ENCODE data around the gene PRKCH. TPM values are rescaled to one million over a fixed set of nuclear protein-coding genes. Genes with fewer than 3 reads are reported as not detected.

Gene PRKCH
- total and polyA plus RNA-seq, 10 of the 15 experiments (the other 5 are each of a cell fraction or from before 2014, with no cell fraction given), result 10.7 to 140 (median 33.2) TPM

DNA sequence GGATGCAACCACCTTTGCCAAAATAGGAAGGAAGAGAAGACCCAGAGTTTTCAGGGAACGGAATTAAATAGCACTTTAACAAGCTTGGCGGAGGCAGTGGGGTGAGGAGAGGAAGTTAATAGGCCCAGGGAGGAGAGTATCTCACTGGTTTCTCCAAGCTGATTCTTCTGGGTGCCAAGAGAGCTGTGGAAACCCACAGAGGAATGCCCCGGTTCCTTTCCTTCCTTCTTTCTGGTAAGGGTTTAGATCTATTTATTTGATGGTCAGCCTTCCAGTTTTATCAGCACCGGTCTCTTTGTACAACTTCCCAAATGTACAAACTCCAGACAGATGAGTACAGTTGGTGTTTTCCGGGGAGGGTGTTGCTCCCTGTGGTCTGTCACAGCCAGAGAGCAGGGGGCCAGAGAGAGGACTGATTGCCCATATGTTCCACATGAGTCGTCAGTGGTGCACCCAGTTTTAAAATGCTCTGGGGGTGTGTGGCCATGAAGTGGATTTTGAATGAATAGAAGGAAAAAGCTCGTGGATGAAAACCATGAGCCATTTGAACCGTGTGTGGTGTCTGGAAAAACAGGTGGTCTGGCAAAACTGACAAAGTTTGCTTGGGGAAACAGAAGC lies 26.6 kb downstream of the PRKCH start:
- Histone ChIP-seq H3K27me3 (replicated peaks in 1 of 2; ENCODE audit: control insufficient read depth in 2 of 2, insufficient read depth in 2 of 2, low read length in 1 of 2) (no peaks in the 10 kb centered on the region), H4K20me1 (ENCODE audit: control insufficient read depth, insufficient read depth) (no peaks in the 10 kb centered on the region), H3K4me3 (peak overlapping the region; percentile 29; the same call in 1 of the 2 replicates), H3K4me2 (ENCODE audit: control insufficient read depth, insufficient read depth) (peak overlapping the region; percentile 66), H3K9me3 (replicated peaks; ENCODE audit: control insufficient read depth, insufficient read depth, low read length) (no peaks in the 10 kb centered on the region; the same call in 2 of the 3 replicates), H3K79me2 (ENCODE audit: control insufficient read depth, insufficient read depth, low read length) (peaks cover 97% of the 10 kb centered on the region), H3K27ac (ENCODE audit: control insufficient read depth, insufficient read depth) (peak overlapping the region; percentile 63), H3K9ac (ENCODE audit: control insufficient read depth, insufficient read depth, low read length) (peak overlapping the region; percentile 20; the same call in 1 of the 2 replicates), H2AFZ (ENCODE audit: control insufficient read depth, low read depth, low read length) (no peak overlapping the region), H3K4me1 (ENCODE audit: control insufficient read depth, insufficient read depth, low read length) (peaks cover 59% of the 10 kb centered on the region), H3K36me3 (ENCODE audit: control insufficient read depth in 2 of 2, insufficient read depth in 2 of 2, low read length in 1 of 2) (peaks cover 0 to 2% of the 10 kb centered on the region in 2 experiments; a peak in 2 of 4 replicates)
- intact Hi-C loops (cut with micrococcal nuclease; ENCODE audit: unreplicated experiment) (no loop called here), in situ Hi-C loops (cut with MboI) (no loop called here)
- ChIA-PET POLR2A (interaction anchor here (0.6 to 8.3 kb wide), 9 partner anchors 10 to 154 kb away, joined by 3 to 74 read pairs (median 4); no protein-coding TSS in a partner anchor), RAD21 (ENCODE audit: unreplicated experiment) (interaction anchor here (1.0 to 2.0 kb wide), 8 partner anchors 13 to 40 kb away, joined by 3 to 13 read pairs (median 5); no protein-coding TSS in a partner anchor), CTCF (interaction anchor here (0.9 to 1.7 kb wide), 7 partner anchors 10 to 113 kb away, joined by 3 to 6 read pairs (median 3); no protein-coding TSS in a partner anchor), SMC1A (ENCODE audit: uncharacterized antibody, unreplicated experiment) (interaction anchor here (0.8 to 8.4 kb wide), 19 partner anchors 10 to 92 kb away, joined by 3 to 66 read pairs (median 7); no protein-coding TSS in a partner anchor)
- 18% methylated on average over 8 of the region's 8 CpGs for WGBS (ENCODE audit: insufficient coverage, insufficient replicate concordance, low lambda C conversion rate, missing lambda C conversion rate)
- no TSS peak for BruUV-seq (replicated peaks)
- TF ChIP-seq IKZF1 (conservative IDR thresholded peaks at IDR 0.05) (peak; percentile 58; the same call in 1 of the 2 replicates), RBBP5 (conservative IDR thresholded peaks at IDR 0.05) (no peak), IKZF2 (IDR thresholded peaks at IDR 0.05) (peak; percentile 33 to 38; a peak in 1 of 4 replicates), SPI1 (IDR thresholded peaks at IDR 0.05; ENCODE audit: borderline replicate concordance, insufficient read depth, low read depth, low read length) (0 out of 2 replicates have a peak, but pooled peaks have one; percentile 32), EP300 (IDR thresholded peaks at IDR 0.05; ENCODE audit: borderline replicate concordance in 1 of 2, control insufficient read depth in 1 of 2, low read depth in 2 of 2, low read length in 2 of 2) (no peak), GATAD2B (conservative IDR thresholded peaks at IDR 0.05; ENCODE audit: low read depth) (0 out of 2 replicates have a peak, but pooled peaks have one; percentile 24), CREM (IDR thresholded peaks at IDR 0.05; ENCODE audit: low read depth) (no peak)
- peak; percentile 43 for ATAC-seq
- FAIRE-seq, result no peak
- DNase-seq (ENCODE audit: low read depth, low spot score), result no peak

Data from GM12878 (cell line).